Measurements from ENCODE around the gene SNAP47.

GRCh38 chr1:227813962-227814361 lies 78.7 kb downstream of the SNAP47 start:
- TF ChIP-seq, protein P1, sequence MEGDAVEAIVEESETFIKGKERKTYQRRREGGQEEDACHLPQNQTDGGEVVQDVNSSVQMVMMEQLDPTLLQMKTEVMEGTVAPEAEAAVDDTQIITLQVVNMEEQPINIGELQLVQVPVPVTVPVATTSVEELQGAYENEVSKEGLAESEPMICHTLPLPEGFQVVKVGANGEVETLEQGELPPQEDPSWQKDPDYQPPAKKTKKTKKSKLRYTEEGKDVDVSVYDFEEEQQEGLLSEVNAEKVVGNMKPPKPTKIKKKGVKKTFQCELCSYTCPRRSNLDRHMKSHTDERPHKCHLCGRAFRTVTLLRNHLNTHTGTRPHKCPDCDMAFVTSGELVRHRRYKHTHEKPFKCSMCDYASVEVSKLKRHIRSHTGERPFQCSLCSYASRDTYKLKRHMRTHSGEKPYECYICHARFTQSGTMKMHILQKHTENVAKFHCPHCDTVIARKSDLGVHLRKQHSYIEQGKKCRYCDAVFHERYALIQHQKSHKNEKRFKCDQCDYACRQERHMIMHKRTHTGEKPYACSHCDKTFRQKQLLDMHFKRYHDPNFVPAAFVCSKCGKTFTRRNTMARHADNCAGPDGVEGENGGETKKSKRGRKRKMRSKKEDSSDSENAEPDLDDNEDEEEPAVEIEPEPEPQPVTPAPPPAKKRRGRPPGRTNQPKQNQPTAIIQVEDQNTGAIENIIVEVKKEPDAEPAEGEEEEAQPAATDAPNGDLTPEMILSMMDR (IDR thresholded peaks at IDR 0.05; ENCODE audit: low read depth, low read length, poor library complexity, severe bottlenecking) = no peak
- TF ChIP-seq EZH2phosphoT487 (IDR thresholded peaks at IDR 0.05; ENCODE audit: borderline replicate concordance, low read length) = no peak
